ENCODE data around the gene SEMA5B.

SEMA5B gene

DNA sequence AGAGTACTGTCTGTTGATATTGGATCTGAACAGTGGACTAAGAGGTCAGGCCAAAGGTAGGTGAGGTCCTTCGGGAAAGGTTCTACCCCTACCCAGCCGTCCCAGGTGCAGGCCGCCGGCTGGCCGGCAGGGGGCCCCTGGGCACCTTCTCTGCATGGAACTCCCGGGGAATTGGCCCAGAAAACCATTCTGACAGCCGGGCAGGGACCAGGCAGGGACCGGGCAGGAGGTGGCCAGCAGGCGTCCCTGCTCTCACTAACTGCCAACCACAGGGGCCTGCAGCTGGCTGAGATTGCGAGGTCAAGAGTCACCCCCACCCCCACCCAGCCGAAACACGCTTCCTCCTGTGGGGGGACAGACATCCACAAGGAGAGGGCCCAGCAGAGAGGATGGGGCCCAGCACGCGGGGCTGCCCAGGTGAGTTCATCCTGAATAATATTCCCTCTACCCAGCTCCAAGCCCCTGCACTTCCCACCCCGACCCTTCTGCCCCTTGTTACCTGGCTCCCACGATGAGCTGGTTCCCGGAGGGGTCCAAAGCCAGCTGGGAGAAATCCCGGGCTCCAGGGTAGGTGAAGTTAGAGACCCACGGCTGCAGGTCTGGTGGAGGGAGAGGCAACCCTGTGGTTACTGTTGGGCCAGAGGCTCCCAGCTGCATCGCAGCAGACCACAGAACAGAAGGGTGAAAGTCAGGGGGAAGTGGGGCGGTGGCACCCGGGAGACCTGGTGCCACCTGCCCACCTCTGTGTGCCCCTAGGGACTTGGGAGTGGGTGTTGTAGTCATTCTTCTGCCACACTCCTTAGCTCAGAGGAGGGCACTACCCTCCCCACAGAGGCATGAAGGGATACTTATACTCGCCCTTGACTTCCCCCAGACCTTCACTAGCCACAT, 84.4 kb downstream of the SEMA5B start:
- peak; percentile 84 for DNase-seq

DNA sequence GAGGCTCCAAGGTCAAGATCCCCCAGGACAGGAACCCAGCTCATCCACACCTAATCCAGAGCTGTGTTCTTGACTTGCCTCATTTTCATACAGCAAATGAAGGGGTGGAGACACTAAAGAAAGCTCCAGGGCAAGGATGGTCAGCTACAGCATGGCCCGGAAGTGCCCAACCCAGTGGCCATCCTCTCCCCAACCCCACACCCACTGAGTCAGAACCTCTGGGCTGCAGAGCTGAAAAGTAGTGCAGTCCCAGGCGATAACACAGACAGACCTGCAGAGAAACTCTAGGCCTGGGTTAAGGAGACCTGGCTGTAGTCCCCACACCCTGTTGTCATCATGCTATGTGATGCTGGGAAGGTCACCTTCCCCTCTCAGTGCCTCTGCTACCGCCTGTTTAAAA, 85.3 kb downstream of the SEMA5B start:
- DNase-seq = no peak

DNA sequence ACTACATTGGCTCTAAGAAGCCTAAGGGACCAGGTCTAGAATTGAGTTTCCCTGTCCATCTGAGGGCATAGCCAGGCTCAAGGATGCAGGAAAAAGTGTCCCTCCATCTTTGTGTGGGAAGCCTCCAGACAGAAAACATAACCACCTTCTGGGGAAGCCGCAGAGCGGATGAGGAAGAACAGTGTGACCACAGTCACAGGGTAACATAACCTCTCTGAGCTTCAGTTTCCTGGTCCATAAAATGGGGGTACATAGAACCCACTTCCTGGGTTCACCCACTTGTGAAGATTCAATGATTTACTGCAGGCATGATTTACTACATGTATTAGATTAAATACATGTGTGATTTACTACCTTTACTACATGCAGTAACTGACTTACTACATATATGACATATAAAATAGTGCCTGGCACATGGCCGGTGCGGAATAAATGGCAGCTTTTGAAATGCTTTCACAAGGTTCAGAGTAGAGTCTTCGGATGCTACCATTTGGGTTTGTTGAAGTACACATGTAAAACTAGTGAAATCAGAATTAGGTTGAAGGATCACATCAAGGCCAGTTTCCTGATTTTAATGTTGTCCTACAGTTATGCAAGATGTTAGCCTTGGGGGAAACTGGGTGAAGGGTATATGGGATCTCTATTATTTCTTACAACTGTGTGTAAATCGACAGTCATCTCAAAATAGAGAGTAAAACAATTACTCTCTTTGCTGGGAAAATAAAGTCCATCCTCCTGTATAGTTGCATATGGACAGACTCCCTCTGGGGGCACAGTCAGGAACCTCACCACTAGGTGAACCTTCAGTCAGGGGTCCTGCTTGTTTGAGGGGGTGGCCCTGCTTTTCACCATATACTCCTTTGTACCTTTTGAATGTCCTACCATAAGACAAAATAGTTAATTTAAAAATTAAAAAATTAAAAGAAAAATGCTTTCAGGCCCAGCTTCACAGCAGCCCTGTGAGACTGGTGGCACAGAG, 86.0 kb downstream of the SEMA5B start:
- DNase-seq = no peak

- DNase-seq = no peak
Measured at GRCh38 chr3:122940628-122941086, 86.9 kb downstream of the SEMA5B start.

GRCh38 chr3:122938783-122939425, 88.7 kb downstream of the SEMA5B start:
- no peak for DNase-seq

DNA sequence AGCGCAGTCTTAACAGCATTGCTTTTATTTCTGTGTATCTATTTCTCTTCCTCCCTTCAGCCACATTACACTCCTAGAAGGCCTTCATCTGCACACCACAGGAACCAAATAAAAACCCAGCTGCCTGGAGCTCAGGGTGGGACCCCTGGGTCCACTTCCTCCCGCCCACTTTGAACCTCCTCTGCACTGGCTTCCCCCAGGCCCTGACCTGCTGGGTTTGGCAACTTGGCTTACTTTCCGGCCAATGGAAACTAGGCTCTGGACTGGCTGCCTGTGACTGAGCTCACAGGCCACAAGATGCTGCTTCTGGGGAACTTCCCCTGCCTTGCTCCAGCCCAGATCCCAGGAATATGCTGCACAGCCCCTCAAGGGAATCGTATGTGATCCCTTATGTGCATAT, 89.8 kb downstream of the SEMA5B start:
- DNase-seq = no peak

GRCh38 chr3:122936986-122937385, 90.6 kb downstream of the SEMA5B start:
- no peak for DNase-seq

DNA sequence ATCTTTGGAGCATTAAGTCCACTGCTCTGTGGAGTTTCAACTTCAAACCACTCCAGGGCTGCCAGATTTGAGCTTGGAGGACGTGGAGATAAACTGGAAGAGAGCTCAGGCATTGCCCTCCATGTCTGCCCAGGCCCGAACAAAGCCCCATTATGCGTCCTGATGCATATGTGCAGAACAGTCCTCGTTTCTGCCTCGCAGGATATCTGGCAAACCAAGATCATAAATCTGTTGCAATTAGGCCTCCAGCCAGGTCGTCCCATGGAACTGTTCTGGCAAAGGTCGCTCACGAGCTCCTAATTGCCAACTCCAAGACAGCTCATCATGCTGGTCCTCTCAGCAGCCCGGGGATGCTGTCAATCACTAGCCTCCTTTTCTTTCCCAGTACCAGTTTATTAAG, 91.2 kb downstream of the SEMA5B start:
- no peak for DNase-seq

- no peak for DNase-seq
Measured at GRCh38 chr3:122934251-122934650, 93.3 kb downstream of the SEMA5B start.

- DNase-seq = no peak
Measured at GRCh38 chr3:122932251-122932967, 95.2 kb downstream of the SEMA5B start.

DNA sequence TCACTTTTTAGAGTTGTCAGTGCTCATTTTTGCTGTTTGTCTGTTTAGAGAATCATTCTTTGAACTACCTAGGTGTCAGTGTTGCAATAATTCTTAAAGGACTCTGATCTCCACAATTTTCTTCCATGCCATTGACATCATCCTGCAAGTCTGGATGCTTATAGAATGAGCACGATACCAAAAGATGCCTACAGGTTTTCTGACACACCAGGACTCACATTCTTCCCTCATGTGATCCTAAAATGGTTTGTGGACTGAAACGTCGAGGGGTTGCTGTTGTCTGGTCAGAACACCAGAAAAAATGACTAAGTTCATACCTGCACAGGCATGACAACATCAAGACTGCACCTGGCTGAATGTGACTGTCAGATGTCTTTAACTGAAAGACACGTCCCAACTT, 95.9 kb downstream of the SEMA5B start:
- DNase-seq = no peak

GRCh38 chr3:122930063-122930997, 97.2 kb downstream of the SEMA5B start:
- no peak for DNase-seq

DNA sequence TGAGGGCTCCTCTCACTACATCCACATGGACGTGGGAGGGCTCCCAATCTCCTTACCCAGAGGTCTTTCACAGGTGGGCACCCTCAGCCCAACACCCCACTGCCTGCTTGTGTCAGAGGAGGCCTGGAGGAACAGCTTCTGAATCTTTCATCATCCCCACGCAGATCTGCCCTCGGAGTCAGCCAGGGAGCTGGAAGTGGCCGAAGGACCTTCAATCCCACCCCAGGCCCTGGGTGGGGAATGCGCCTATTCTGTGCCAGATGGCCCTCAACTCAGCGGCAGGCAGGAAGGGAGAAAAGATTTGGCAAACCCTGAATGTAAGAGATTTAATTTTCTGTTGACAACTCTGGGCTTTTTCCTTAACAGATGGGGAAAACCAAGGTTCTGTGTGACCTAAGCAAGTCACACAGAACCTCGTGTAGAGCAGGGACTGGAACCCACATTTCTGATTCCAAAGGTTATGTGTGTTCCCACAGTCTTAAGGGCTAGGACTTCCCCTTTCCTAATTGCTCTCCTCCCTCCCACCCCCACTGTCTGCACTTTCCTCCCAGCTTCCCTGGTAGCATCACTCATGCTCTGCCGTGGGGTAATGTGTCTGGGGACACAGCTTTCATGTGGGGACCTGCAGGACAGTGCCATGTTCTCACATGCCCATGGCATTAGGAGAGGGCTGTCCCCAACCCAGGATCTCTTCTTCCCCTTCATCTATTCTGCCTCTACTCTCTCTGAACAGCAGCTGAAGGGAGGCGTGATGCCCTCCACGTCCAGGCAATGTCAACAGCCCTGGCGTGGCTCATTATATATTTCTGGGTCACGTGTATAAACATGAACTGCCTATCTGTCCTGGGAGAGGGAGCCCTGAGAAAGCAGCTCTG, 98.1 kb downstream of the SEMA5B start:
- no peak for DNase-seq

- DNase-seq = peak; percentile 10
Measured at GRCh38 chr3:122928396-122929187, 99.0 kb downstream of the SEMA5B start.

DNA sequence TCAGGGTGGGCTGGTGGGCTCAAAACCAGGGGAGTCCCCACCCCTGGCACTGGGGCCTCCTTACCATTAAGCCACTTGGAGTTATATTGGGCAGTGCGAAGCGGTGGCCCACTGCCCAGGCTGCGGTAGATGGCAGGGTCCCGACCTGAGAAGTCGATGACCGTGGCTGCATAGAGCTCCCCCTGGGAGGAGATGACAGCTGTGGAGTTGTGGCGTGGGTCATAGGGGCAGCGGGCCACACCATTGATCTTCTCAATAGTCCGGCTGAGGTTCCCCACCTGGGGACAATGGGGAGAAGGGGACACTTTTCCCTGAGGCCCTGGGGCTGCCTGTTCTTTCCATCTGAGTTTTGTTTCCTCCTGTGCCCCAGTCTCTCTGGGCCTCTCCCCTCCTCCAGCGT, 99.8 kb downstream of the SEMA5B start:
- DNase-seq = no peak

DNA sequence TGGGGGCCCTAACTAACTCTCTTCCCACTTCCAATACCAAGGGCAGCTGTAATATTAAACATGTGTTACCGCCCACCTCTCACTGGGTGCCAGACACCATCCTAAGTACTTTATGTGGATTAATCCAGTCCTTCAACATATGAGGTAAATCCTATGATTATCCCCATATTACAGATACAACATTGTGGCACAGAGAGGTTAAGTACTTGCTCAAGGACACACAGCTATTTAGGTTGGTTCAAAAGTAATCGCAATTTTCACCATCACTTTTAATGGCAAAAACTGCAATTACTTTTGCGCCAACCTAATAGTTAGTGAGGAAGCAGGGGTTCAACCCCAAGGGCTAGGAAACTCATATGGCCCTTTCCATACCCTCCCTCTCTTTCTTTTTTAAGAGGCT, 100.8 kb downstream of the SEMA5B start:
- DNase-seq = no peak

GRCh38 chr3:122926322-122926721, 101.2 kb downstream of the SEMA5B start:
- DNase-seq = no peak

DNA sequence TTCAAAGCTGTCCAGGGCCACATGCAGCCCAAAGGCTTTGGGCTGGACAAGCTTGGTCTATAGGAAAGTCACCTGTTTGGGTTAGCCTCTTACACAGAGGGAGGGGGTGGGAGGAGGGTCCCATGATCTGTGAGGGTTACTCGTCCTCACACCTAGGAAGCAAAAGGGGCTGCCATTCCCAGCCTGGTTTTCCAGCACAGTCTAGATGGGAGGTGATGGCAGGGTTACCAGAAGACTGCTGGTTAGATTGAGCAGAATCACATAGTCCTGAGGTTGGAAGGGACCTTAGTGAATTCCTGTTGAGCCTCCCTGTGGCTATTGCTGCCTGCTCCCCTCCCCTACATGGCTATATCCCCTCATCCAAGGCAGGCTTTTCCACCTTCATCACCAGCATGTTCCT, 101.8 kb downstream of the SEMA5B start:
- DNase-seq = no peak

GRCh38 chr3:122924056-122924455, 103.5 kb downstream of the SEMA5B start:
- DNase-seq = no peak
